Endothelial cell of umbilical vein (primary cell): ENCODE measurements around the gene HDAC9. TPM values are rescaled to one million over a fixed set of nuclear protein-coding genes. Genes with fewer than 3 reads are reported as not detected.

Experiments used
- BruUV-seq: library from RNA; stranded (reverse); fragments of 400-500 nt; replicated peaks from 2 replicates; lab custom pipeline; 2021; lab: Mats Ljungman, UMichigan
- CTCF ChIA-PET: fragments of 300-600, 350-600 bp; sonication (Branson Sonifier 250); formaldehyde crosslinking; loops from one replicate; lab custom pipeline; 2021; ENCODE audit warnings: antibody characterized with exemption, inconsistent platforms; lab: Charles Lee
- POLR2A ChIA-PET: fragments of 300-600, 350-600 bp; sonication (Branson Sonifier 250); formaldehyde crosslinking; loops from one replicate; lab custom pipeline; 2021; ENCODE audit warnings: antibody characterized with exemption, inconsistent platforms; lab: Charles Lee
- DNase-seq: peaks from one replicate; pipeline ENCODE4 v3.0.0-alpha.2; 2011; ENCODE audit warnings: low read depth, low spot score
- FAIRE-seq: peaks from 2 replicates; lab custom pipeline; 2011; peaks lifted over from hg19 to GRCh38; lab: Jason Lieb, UNC
- H2AFZ ChIP-seq: 2 replicates; pipeline ENCODE4 v1.6.0; 2012; ENCODE audit warnings: low read depth, low read length, control low read depth, inconsistent platforms
- H3K27ac ChIP-seq: 2 replicates; pipeline ENCODE4 v1.5.1; 2011; ENCODE audit warnings: low read depth, mild to moderate bottlenecking, control low read depth, low read length, moderate library complexity; ENCODE audit not compliant: insufficient read depth
- H3K27me3 ChIP-seq, 2 experiments: 2 replicates each; pipeline versions ENCODE4 v1.6.0 to v1.6.1; 2011; ENCODE audit warnings: low read length in 2 of 2, mixed read lengths in 1 of 2; ENCODE audit not compliant: control insufficient read depth in 2 of 2, insufficient read depth in 2 of 2
- H3K36me3 ChIP-seq, 2 experiments: 2 replicates in 1 of 2; 3 replicates in 1 of 2; pipeline ENCODE4 v1.5.1; 2011; ENCODE audit warnings: low read length in 2 of 2, mild to moderate bottlenecking in 1 of 2, moderate library complexity in 1 of 2; ENCODE audit not compliant: control insufficient read depth in 2 of 2, insufficient read depth in 2 of 2; ENCODE audit errors: extremely low read depth in 1 of 2
- H3K4me1 ChIP-seq: 3 replicates; pipeline ENCODE4 v1.5.1; 2011; ENCODE audit warnings: mild to moderate bottlenecking, low read length; ENCODE audit not compliant: control insufficient read depth, insufficient read depth; ENCODE audit errors: extremely low read depth
- H3K4me2 ChIP-seq: 2 replicates; pipeline ENCODE4 v1.6.1; 2011; ENCODE audit warnings: low read length, control low read depth, mixed read lengths; ENCODE audit not compliant: insufficient read depth
- H3K4me3 ChIP-seq, 3 experiments: fragments of 200-600 bp in 1 of 3; sonication (generic), shearing (Covaris generic) in 1 of 3; replicated peaks in 1 of 3; 2 replicates each; pipeline ENCODE4 v1.5.1; 2011 to 2016; ENCODE audit warnings: control low read depth in 3 of 3, low read length in 3 of 3, mild to moderate bottlenecking in 2 of 3, inconsistent platforms in 1 of 3, low read depth in 1 of 3, moderate library complexity in 1 of 3; ENCODE audit not compliant: insufficient read depth in 1 of 3
- H3K79me2 ChIP-seq: 2 replicates; pipeline ENCODE4 v1.6.0; 2012; ENCODE audit warnings: low read length, inconsistent platforms; ENCODE audit not compliant: control insufficient read depth, insufficient read depth
- H3K9ac ChIP-seq: replicated peaks from 2 replicates; pipeline ENCODE3; 2011; ENCODE audit warnings: low read length, control low read depth; ENCODE audit not compliant: insufficient read depth; ENCODE audit errors: extremely low read depth
- H3K9me1 ChIP-seq: replicated peaks from 3 replicates; pipeline ENCODE4 v1.6.0; 2011; ENCODE audit warnings: mild to moderate bottlenecking, low read length; ENCODE audit not compliant: control insufficient read depth, insufficient read depth; ENCODE audit errors: extremely low read depth
- H3K9me3 ChIP-seq: replicated peaks from 2 replicates; pipeline ENCODE4 v1.5.1; 2012; ENCODE audit warnings: low read length, inconsistent platforms; ENCODE audit not compliant: control insufficient read depth, insufficient read depth
- H4K20me1 ChIP-seq: replicated peaks from 2 replicates; pipeline ENCODE3; 2011; ENCODE audit warnings: mild to moderate bottlenecking, low read length; ENCODE audit not compliant: control insufficient read depth, insufficient read depth; ENCODE audit errors: extremely low read depth
- EZH2 ChIP-seq: IDR thresholded peaks from 2 replicates; pipeline ENCODE4 v1.6.1; 2012; ENCODE audit warnings: borderline replicate concordance, low read depth, mild to moderate bottlenecking, moderate library complexity, low read length, inconsistent platforms; ENCODE audit not compliant: severe bottlenecking
- FOS ChIP-seq: IDR thresholded peaks from 2 replicates; pipeline ENCODE4 v1.6.1; 2011; ENCODE audit warnings: mild to moderate bottlenecking, low read length, moderate library complexity, borderline replicate concordance; ENCODE audit not compliant: insufficient read depth
- GATA2 ChIP-seq: IDR thresholded peaks from 2 replicates; pipeline ENCODE4 v1.7.0; 2011; ENCODE audit warnings: low read depth, mild to moderate bottlenecking, moderate library complexity, mixed read lengths, low read length; ENCODE audit not compliant: insufficient read length, insufficient read depth
- JUN ChIP-seq: IDR thresholded peaks from 2 replicates; pipeline ENCODE4 v1.6.1; 2011; ENCODE audit warnings: borderline replicate concordance, low read depth; ENCODE audit not compliant: insufficient read length, insufficient read depth
- MYC ChIP-seq: IDR thresholded peaks from one replicate; pipeline ENCODE4 v1.6.1; 2011; ENCODE audit warnings: mild to moderate bottlenecking, low read depth, low read length
- POLR2A ChIP-seq: IDR thresholded peaks from 2 replicates; pipeline ENCODE4 v1.6.1; 2012; ENCODE audit warnings: low read depth, mild to moderate bottlenecking, control low read depth, low read length
- POLR2AphosphoS5 ChIP-seq: IDR thresholded peaks from 2 replicates; pipeline ENCODE4 v1.6.1; 2012; ENCODE audit warnings: low read depth, mild to moderate bottlenecking, control low read depth, low read length, moderate library complexity; ENCODE audit not compliant: insufficient read depth
- dilution Hi-C: fragments of 300-500 bp; cut with MboI; formaldehyde crosslinking; loops from one replicate; pipeline ENCODE4 v1.15.0; 2019; ENCODE audit warnings: low sequenced_read_pairs; ENCODE audit not compliant: extremely low pct_ligation_motif_present
- intact Hi-C: fragments of 100-400 bp; cut with micrococcal nuclease; formaldehyde crosslinking; loops from one replicate; pipeline ENCODE4 v1.10.0; 2022
- polyA plus RNA-seq, 4 experiments: library from polyadenylated mRNA; depleted of rRNA in 3 of 4; stranded (reverse) in 3 of 4; unstranded in 1 of 4; fragments of >200 nt; gene quantifications; 2 replicates each; pipeline versions ENCODE4 v1.2.1 to v1.2.3, GENCODE V29; 2011 to 2012; ENCODE audit warnings: missing spikeins in 1 of 4
- total RNA-seq: library from RNA; stranded (reverse); gene quantifications from 2 replicates; pipeline ENCODE4 v1.2.3, GENCODE V29; 2021
- TF ChIP-seq, protein P1 (sequence below), 2 donors: IDR thresholded peaks; 1 replicate in 1 of 2; 2 replicates in 1 of 2; pipeline ENCODE4 v1.5.1; 2011; ENCODE audit warnings: low read length in 2 of 2, mild to moderate bottlenecking in 2 of 2, moderate library complexity in 2 of 2, control low read depth in 1 of 2, inconsistent platforms in 1 of 2, low read depth in 1 of 2; ENCODE audit not compliant: insufficient read depth in 1 of 2; ENCODE audit errors: extremely low read depth in 1 of 2
- TF ChIP-seq, protein P2 (sequence below): IDR thresholded peaks from 2 replicates; pipeline ENCODE4 v1.6.1; 2011; ENCODE audit not compliant: insufficient read depth, insufficient read length

HDAC9 gene
- total and polyA plus RNA-seq, 2 donors (not counting 3 experiments of a cell fraction or from before 2014, with no cell fraction given): 1.8 to 11.6 TPM

DNA sequence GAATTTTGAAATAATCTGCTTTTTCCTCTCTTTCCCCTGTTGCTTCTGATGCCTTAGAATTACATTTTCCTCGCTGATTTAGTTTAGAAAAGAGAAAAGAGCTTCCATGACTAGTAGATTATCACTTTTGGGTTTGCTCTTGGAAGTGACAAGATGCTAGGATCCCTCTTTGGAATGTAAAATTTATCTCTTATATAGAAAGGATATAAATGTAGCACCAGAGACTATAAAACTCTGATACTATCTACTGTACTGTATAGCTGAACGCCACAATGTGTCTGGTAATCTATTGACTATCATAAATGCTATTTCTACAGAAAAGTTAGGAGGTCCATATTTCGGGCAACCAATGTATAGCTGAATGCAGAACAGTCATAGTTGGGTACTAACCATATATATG, 1.1 kb upstream of the HDAC9 start:
- ChIA-PET POLR2A (no interaction called here), CTCF (interaction anchor here (0.7 to 1.3 kb wide), 2 partner anchors 23 to 137 kb away, joined by 3 read pairs; no protein-coding TSS in a partner anchor)
- H3K9me3 ChIP-seq: no peaks in the 10 kb centered on the region
- H3K4me1 ChIP-seq: peaks cover 4% of the 10 kb centered on the region
- FAIRE-seq: no peak
- H3K4me3 ChIP-seq: no peak overlapping the region
- BruUV-seq: no TSS peak
- H3K36me3 ChIP-seq: no peaks in the 10 kb centered on the region
- no peak overlapping the region for H2AFZ ChIP-seq
- H4K20me1 ChIP-seq: no peaks in the 10 kb centered on the region
- H3K4me2 ChIP-seq: no peak overlapping the region
- H3K79me2 ChIP-seq: no peaks in the 10 kb centered on the region
- dilution Hi-C loops (no loop called here), intact Hi-C loops (no loop called here)
- H3K27ac ChIP-seq: no peak overlapping the region
- DNase-seq: no peak
- no peaks in the 10 kb centered on the region for H3K27me3 ChIP-seq
- TF ChIP-seq, protein P1, sequence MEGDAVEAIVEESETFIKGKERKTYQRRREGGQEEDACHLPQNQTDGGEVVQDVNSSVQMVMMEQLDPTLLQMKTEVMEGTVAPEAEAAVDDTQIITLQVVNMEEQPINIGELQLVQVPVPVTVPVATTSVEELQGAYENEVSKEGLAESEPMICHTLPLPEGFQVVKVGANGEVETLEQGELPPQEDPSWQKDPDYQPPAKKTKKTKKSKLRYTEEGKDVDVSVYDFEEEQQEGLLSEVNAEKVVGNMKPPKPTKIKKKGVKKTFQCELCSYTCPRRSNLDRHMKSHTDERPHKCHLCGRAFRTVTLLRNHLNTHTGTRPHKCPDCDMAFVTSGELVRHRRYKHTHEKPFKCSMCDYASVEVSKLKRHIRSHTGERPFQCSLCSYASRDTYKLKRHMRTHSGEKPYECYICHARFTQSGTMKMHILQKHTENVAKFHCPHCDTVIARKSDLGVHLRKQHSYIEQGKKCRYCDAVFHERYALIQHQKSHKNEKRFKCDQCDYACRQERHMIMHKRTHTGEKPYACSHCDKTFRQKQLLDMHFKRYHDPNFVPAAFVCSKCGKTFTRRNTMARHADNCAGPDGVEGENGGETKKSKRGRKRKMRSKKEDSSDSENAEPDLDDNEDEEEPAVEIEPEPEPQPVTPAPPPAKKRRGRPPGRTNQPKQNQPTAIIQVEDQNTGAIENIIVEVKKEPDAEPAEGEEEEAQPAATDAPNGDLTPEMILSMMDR (IDR thresholded peaks at IDR 0.05; ENCODE audit: extremely low read depth in 1 of 2, insufficient read depth in 1 of 2, low read depth in 1 of 2, low read length in 2 of 2): no peak
- TF ChIP-seq, protein P2, sequence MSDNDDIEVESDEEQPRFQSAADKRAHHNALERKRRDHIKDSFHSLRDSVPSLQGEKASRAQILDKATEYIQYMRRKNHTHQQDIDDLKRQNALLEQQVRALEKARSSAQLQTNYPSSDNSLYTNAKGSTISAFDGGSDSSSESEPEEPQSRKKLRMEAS: no peak
- no peak for TF ChIP-seq POLR2AphosphoS5
- no peak for TF ChIP-seq FOS
- no peak for TF ChIP-seq EZH2
- TF ChIP-seq MYC: no peak
- no peak for TF ChIP-seq JUN
- TF ChIP-seq POLR2A: no peak
- TF ChIP-seq GATA2: no peak
- H3K9ac ChIP-seq: no peak overlapping the region
- H3K9me1 ChIP-seq: no peaks in the 10 kb centered on the region
